HEK293 (cell line): ENCODE data around the gene ZDHHC9.

ENCODE experiments used
- CTCF ChIA-PET: fragments of 350-600 bp; formaldehyde crosslinking; extraction: SDS; loops from one replicate; lab custom pipeline; 2021; ENCODE audit warnings: antibody characterized with exemption; lab: Yijun Ruan, JAX
- POLR2A ChIA-PET: fragments of 300-600 bp; formaldehyde crosslinking; extraction: SDS; loops from one replicate; lab custom pipeline; 2020; ENCODE audit warnings: antibody characterized with exemption, inconsistent platforms; lab: Yijun Ruan, JAX
- H3K27ac ChIP-seq: fragments of 200-500 bp; sonication (Bioruptor generic); 2 replicates; pipeline ENCODE4 v1.5.1; 2014; ENCODE audit warnings: low read depth, low read length, control low read depth, inconsistent platforms; ENCODE audit errors: extremely low read depth
- H3K36me3 ChIP-seq, 2 experiments: fragments of 200-500 bp in 1 of 2; sonication (Bioruptor generic) in 1 of 2; 1 replicate in 1 of 2; 2 replicates in 1 of 2; pipeline ENCODE4 v1.5.1; 2014 to 2017; ENCODE audit warnings: inconsistent platforms in 2 of 2, low read length in 2 of 2; ENCODE audit not compliant: control insufficient read depth in 2 of 2, insufficient read depth in 1 of 2
- H3K4me1 ChIP-seq: fragments of 200-500 bp; sonication (Bioruptor generic); 2 replicates; pipeline ENCODE4 v1.5.1; 2014; ENCODE audit warnings: mild to moderate bottlenecking, low read length, inconsistent platforms; ENCODE audit not compliant: control insufficient read depth, insufficient read depth
- H3K4me3 ChIP-seq: 2 replicates; pipeline ENCODE4 v1.5.1; 2011; ENCODE audit warnings: low read depth, mild to moderate bottlenecking, control low read depth, low read length, moderate library complexity
- H3K9me3 ChIP-seq: fragments of 200-500 bp; sonication (Bioruptor generic); 2 replicates; pipeline ENCODE4 v1.5.1; 2014; ENCODE audit warnings: low read depth, low read length, inconsistent platforms; ENCODE audit not compliant: control insufficient read depth, insufficient read depth
- EGR2 ChIP-seq: fragments of 450-650 bp; formaldehyde crosslinking; IDR thresholded peaks from 2 replicates; pipeline ENCODE4 v1.5.1; 2016; ENCODE audit warnings: low read depth, missing biosample characterization, missing genetic modification characterization
- HOXD13 ChIP-seq: sonication (generic); formaldehyde crosslinking; IDR thresholded peaks from 2 replicates; pipeline ENCODE4 v1.8.0; 2022; ENCODE audit warnings: missing genetic modification reagents, borderline replicate concordance
- REST ChIP-seq: fragments of 450-650 bp; formaldehyde crosslinking; IDR thresholded peaks from 2 replicates; pipeline ENCODE4 v1.5.1; 2016; ENCODE audit warnings: missing biosample characterization, missing genetic modification characterization
- ZBTB11 ChIP-seq: fragments of 450-650 bp; formaldehyde crosslinking; conservative IDR thresholded peaks from 2 replicates; pipeline ENCODE4 v1.5.1; 2016; ENCODE audit warnings: low read depth, missing biosample characterization, missing genetic modification characterization
- ZFHX2 ChIP-seq: fragments of 450-650 bp; formaldehyde crosslinking; conservative IDR thresholded peaks from 2 replicates; pipeline ENCODE4 v1.5.1; 2016; ENCODE audit warnings: missing biosample characterization, missing genetic modification characterization
- ZNF266 ChIP-seq: fragments of 450-650 bp; formaldehyde crosslinking; IDR thresholded peaks from 2 replicates; pipeline ENCODE4 v1.5.1; 2016; ENCODE audit warnings: missing biosample characterization, missing genetic modification characterization, low read depth
- ZNF292 ChIP-seq: fragments of 450-650 bp; formaldehyde crosslinking; IDR thresholded peaks from 2 replicates; pipeline ENCODE4 v1.5.1; 2016; ENCODE audit warnings: low read depth, missing biosample characterization, missing genetic modification characterization, borderline replicate concordance
- ZNF335 ChIP-seq: fragments of 450-650 bp; formaldehyde crosslinking; conservative IDR thresholded peaks from 2 replicates; pipeline ENCODE4 v1.5.1; 2016; ENCODE audit warnings: missing biosample characterization, missing genetic modification characterization
- ZNF354C ChIP-seq: fragments of 450-650 bp; formaldehyde crosslinking; IDR thresholded peaks from 2 replicates; pipeline ENCODE4 v1.5.1; 2016; ENCODE audit warnings: missing biosample characterization, missing genetic modification characterization, low read depth, borderline replicate concordance
- ZNF394 ChIP-seq: fragments of 450-650 bp; formaldehyde crosslinking; IDR thresholded peaks from 2 replicates; pipeline ENCODE4 v1.5.1; 2016; ENCODE audit warnings: missing biosample characterization, missing genetic modification characterization, mild to moderate bottlenecking, moderate library complexity, borderline replicate concordance
- ZNF398 ChIP-seq: fragments of 450-650 bp; formaldehyde crosslinking; IDR thresholded peaks from 2 replicates; pipeline ENCODE4 v1.5.1; 2017; ENCODE audit warnings: missing biosample characterization, missing genetic modification characterization
- ZNF426 ChIP-seq: fragments of 450-650 bp; formaldehyde crosslinking; IDR thresholded peaks from 2 replicates; pipeline ENCODE4 v1.5.1; 2017; ENCODE audit warnings: missing biosample characterization, missing genetic modification characterization, mild to moderate bottlenecking, inconsistent platforms, moderate library complexity
- ZNF530 ChIP-seq: fragments of 450-650 bp; formaldehyde crosslinking; IDR thresholded peaks from 2 replicates; pipeline ENCODE4 v1.5.1; 2016; ENCODE audit warnings: low read depth, missing biosample characterization, missing genetic modification characterization
- ZNF560 ChIP-seq: fragments of 450-650 bp; formaldehyde crosslinking; IDR thresholded peaks from 2 replicates; pipeline ENCODE4 v1.5.1; 2017; ENCODE audit warnings: missing biosample characterization, missing genetic modification characterization, borderline replicate concordance
- ZNF629 ChIP-seq: fragments of 450-650 bp; formaldehyde crosslinking; IDR thresholded peaks from 2 replicates; pipeline ENCODE4 v1.5.1; 2017; ENCODE audit warnings: missing biosample characterization, missing genetic modification characterization
- ZNF660 ChIP-seq: fragments of 450-650 bp; IDR thresholded peaks from 2 replicates; pipeline ENCODE4 v1.5.1; 2018; ENCODE audit warnings: missing biosample characterization, mild to moderate bottlenecking, missing genetic modification characterization
- ZXDB ChIP-seq: fragments of 450-650 bp; formaldehyde crosslinking; IDR thresholded peaks from 2 replicates; pipeline ENCODE4 v1.5.1; 2016; ENCODE audit warnings: missing biosample characterization, missing genetic modification characterization

The ZDHHC9 gene

GRCh38 chrX:129851825-129852224 lies 8.1 kb upstream of the ZDHHC9 start (continued):
- peak; percentile 75 for TF ChIP-seq ZNF292
- peak; percentile 69 for TF ChIP-seq ZXDB (tag by site-specific recombination)
- 0 out of 2 replicates have a peak, but pooled peaks have one; percentile 46 for TF ChIP-seq ZNF354C (tag by site-specific recombination)
- TF ChIP-seq ZNF394 = peak; percentile 95
- TF ChIP-seq REST (tag by site-specific recombination) = peak; percentile 77
- peak; percentile 89 for TF ChIP-seq ZNF560 (tag by site-specific recombination)
- TF ChIP-seq ZNF629 (tag by site-specific recombination) = peak; percentile 55
- TF ChIP-seq ZNF266 (tag by site-specific recombination) = peak; percentile 77
- TF ChIP-seq ZBTB11 (tag by site-specific recombination) = peak; percentile 84
- 0 out of 2 replicates have a peak, but pooled peaks have one; percentile 33 for TF ChIP-seq ZNF530 (tag by site-specific recombination)
- peak; percentile 87 for TF ChIP-seq ZNF426 (tag by site-specific recombination)

GRCh38 chrX:129846716-129847115 lies 3.0 kb upstream of the ZDHHC9 start:
- no peak for TF ChIP-seq ZNF335 (tag by site-specific recombination)
- peak; percentile 52; the same call in 1 of the 2 replicates for TF ChIP-seq EGR2 (tag by site-specific recombination)
- no peak for TF ChIP-seq HOXD13 (CRISPR knock-in tag)
- peak; percentile 62 for TF ChIP-seq ZFHX2
- no peak for TF ChIP-seq ZNF660 (tag by site-specific recombination)
- no peak for TF ChIP-seq ZNF398 (tag by site-specific recombination)
- Histone ChIP-seq H3K36me3 (peaks cover 0 to 2% of the 10 kb centered on the region in 2 experiments; a peak in 2 of 3 replicates), H3K4me3 (no peak overlapping the region), H3K9me3 (no peaks in the 10 kb centered on the region), H3K4me1 (no peaks in the 10 kb centered on the region), H3K27ac (no peak overlapping the region)
- ChIA-PET POLR2A (no interaction called here), CTCF (interaction anchor here (1.0 to 1.6 kb wide), 2 partner anchors 20 to 23 kb away, joined by 3 to 7 read pairs; no protein-coding TSS in a partner anchor)
